BLaER1 (cell line): ENCODE data around the gene IGSF3.

Source experiments
- H3K27ac ChIP-seq: shearing (Covaris generic); formaldehyde crosslinking; 2 replicates; pipeline ENCODE4 v1.8.1; 2022
- H3K27me3 ChIP-seq: shearing (Covaris generic); formaldehyde crosslinking; 2 replicates; pipeline ENCODE4 v1.8.1; 2022
- H3K36me3 ChIP-seq: shearing (Covaris generic); formaldehyde crosslinking; 2 replicates; pipeline ENCODE4 v1.8.1; 2022
- H3K4me1 ChIP-seq: shearing (Covaris generic); formaldehyde crosslinking; 2 replicates; pipeline ENCODE4 v1.8.1; 2022
- H3K4me2 ChIP-seq: shearing (Covaris generic); formaldehyde crosslinking; 2 replicates; pipeline ENCODE4 v1.8.1; 2022
- H3K4me3 ChIP-seq: shearing (Covaris generic); formaldehyde crosslinking; 2 replicates; pipeline ENCODE4 v1.8.1; 2022
- H3K9ac ChIP-seq: shearing (Covaris generic); formaldehyde crosslinking; 2 replicates; pipeline ENCODE4 v1.8.1; 2022
- H3K9me3 ChIP-seq: shearing (Covaris generic); formaldehyde crosslinking; 2 replicates; pipeline ENCODE4 v1.8.1; 2022
- H4K20me1 ChIP-seq: shearing (Covaris generic); formaldehyde crosslinking; 2 replicates; pipeline ENCODE4 v1.8.1; 2022
- Cebpa-rat ChIP-seq: shearing (Covaris generic); IDR thresholded peaks from 2 replicates; pipeline ENCODE4 v1.8.1; 2022

The IGSF3 gene

DNA sequence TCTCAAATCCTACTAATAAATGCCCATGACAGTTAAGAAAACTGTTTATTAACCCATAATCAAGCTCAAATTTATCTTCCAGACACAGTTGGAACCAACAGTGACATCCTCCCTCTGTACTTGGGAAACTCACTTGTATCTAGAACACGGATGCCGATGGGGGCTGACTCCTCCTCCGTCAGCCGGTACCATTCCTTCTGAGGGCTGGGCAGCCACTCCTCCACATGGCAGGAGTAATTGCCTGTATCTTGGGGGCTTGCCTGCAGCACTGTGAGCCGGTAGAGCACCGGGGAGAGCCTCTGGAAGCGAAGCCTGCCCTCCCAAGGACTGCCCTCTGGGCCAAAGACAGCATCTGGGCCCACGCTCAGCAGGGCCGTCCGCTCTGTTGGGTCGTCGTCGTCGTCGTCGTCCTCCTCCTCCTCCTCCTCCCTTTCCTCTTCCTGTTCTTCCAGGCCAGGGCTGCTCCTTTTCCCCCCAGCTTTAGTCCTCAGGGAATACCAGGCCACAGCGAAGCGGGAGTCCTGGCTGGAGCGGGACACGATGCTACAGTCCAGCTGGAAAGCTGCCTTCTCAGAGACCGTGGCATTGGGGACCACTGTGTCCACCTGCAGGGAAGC, 88.2 kb downstream of the IGSF3 start:
- Histone ChIP-seq H3K9ac (no peak overlapping the region), H3K27ac (no peak overlapping the region), H3K9me3 (no peaks in the 10 kb centered on the region), H4K20me1 (no peaks in the 10 kb centered on the region), H3K27me3 (no peaks in the 10 kb centered on the region), H3K4me3 (no peak overlapping the region), H3K36me3 (peaks cover 70% of the 10 kb centered on the region), H3K4me1 (peaks cover 2% of the 10 kb centered on the region; the same call in 1 of the 2 replicates), H3K4me2 (no peak overlapping the region)
- no peak for TF ChIP-seq Cebpa-rat

DNA sequence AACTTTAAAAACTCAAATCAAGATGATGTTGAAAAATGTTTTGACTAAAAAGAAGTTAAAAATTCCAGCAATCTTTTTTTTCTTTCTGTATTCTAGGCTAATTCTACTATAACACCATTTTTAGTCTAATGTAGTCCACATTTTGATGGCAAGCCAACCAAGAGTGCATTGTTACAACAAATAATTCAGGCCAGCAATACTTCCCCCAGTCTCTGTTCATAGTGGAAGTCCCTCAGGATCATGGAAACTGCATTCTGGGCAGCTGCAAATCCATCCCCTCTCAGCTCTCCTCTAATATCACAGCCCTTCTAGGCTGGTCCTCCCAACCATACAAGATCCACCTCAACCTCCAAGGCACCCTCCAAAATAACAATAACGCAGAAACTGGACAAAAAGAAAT, 89.0 kb downstream of the IGSF3 start:
- Histone ChIP-seq H3K4me1 (peaks cover 7% of the 10 kb centered on the region; the same call in 1 of the 2 replicates), H3K36me3 (peaks cover 63% of the 10 kb centered on the region), H3K4me2 (no peak overlapping the region), H3K4me3 (no peak overlapping the region), H3K27ac (no peak overlapping the region), H4K20me1 (no peaks in the 10 kb centered on the region), H3K9ac (no peak overlapping the region), H3K9me3 (no peaks in the 10 kb centered on the region), H3K27me3 (no peaks in the 10 kb centered on the region)
- TF ChIP-seq Cebpa-rat: no peak

DNA sequence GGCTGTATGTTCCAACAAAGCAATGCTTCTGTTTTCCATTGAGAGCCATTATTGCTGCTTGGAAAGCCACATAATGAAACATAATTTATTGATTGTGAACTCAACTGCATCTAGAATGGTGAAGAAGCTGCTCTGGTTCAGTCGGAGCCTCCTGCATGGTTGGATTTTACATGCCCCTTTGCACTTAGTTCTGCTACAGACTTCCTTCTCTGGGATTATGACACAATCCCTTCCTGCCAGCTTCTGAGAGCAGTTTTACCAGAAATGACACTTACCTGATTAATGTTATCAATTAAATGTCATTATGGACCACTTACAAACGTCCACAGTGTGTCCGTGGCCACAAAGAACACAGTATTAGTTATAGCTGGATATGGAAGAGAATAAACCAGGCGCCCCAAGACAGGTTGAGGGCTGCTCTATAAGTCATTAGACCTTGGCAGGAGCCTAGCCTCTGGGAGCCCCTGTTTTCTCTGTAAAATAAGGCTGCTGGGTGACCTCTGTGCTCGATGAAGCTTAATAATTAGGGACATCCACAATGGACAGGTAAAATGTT, 89.7 kb downstream of the IGSF3 start:
- Histone ChIP-seq H3K9ac (no peak overlapping the region), H3K27ac (no peak overlapping the region), H3K9me3 (no peaks in the 10 kb centered on the region), H3K4me3 (no peak overlapping the region), H3K36me3 (peaks cover 56% of the 10 kb centered on the region), H3K4me1 (peaks cover 7% of the 10 kb centered on the region; the same call in 1 of the 2 replicates), H3K27me3 (no peaks in the 10 kb centered on the region), H3K4me2 (no peak overlapping the region), H4K20me1 (no peaks in the 10 kb centered on the region)
- no peak for TF ChIP-seq Cebpa-rat

DNA sequence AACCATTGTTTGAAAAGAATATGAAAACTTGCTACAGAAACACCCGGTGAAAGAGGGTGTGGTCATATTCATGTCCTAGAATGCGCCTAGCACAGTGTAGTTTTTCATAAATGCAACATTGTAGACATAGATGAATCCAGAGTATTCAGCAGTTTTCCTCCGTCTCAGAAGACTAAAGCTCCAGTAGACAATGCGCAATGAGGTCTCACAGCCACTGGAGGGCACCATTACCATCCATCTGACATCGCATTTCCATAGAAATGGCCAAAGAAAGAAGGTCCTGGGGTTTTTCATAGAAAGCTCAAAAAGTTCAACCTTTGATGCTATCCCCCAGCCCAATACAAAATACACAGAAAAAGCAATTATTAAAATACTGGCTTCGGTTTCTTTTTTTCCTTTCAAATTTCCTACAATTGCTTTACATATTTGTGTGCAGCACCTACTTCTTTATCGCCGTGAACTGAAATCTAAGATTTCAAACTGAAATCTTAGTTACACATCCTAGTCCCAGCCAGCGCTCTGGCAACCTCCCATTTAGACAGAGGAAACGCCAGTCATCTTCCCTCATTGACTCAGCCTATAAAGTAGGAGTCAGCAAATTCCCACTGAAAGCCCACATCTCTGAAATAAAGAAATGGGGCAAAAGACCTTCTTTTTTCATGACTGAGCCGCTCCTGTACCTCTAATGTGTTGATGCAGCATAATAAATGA, 92.8 kb downstream of the IGSF3 start:
- H3K36me3 ChIP-seq: peaks cover 34% of the 10 kb centered on the region
- peaks cover 18% of the 10 kb centered on the region for H3K4me1 ChIP-seq
- H3K27ac ChIP-seq: no peak overlapping the region
- H3K4me3 ChIP-seq: no peak overlapping the region
- H3K27me3 ChIP-seq: no peaks in the 10 kb centered on the region
- peaks cover 2% of the 10 kb centered on the region; the same call in 1 of the 2 replicates for H4K20me1 ChIP-seq
- no peak overlapping the region for H3K4me2 ChIP-seq
- TF ChIP-seq Cebpa-rat: no peak
- no peak overlapping the region for H3K9ac ChIP-seq
- H3K9me3 ChIP-seq: no peaks in the 10 kb centered on the region

DNA sequence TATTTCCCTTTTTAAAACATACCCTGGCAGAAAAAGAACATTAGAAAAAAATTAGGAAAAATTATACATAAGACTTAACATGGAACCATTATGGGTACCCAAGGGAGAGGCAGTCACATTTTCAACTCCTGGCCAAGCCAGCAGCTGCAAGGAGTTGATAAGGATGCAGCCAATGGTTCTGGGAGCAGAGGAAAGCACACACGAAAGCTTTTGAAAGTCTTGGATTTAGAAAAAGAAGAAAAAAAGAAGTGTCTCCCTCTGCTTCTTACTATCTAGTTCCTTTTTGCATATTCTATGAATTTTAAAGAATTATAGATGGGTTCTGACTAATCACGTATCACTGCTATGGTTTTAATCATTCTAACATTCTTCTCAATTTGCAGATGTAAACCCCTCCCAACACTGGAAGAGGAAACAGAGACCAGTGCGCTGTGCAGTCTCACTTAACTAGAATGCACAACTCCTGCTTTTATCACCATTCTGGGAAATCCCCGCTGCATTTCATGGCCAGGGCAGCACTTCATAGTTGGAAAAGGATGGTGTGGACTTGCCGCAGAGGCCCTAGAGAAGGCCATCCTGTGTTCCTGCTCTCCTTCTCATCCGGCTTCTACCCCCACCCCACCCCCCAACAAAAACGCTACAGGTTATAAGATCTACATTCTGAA, 94.0 kb downstream of the IGSF3 start:
- Histone ChIP-seq H3K27ac (no peak overlapping the region), H3K9me3 (no peaks in the 10 kb centered on the region), H3K9ac (no peak overlapping the region), H4K20me1 (peaks cover 14% of the 10 kb centered on the region), H3K27me3 (no peaks in the 10 kb centered on the region), H3K4me2 (no peak overlapping the region), H3K4me3 (no peak overlapping the region), H3K36me3 (peaks cover 22% of the 10 kb centered on the region), H3K4me1 (peaks cover 29% of the 10 kb centered on the region)
- no peak for TF ChIP-seq Cebpa-rat

DNA sequence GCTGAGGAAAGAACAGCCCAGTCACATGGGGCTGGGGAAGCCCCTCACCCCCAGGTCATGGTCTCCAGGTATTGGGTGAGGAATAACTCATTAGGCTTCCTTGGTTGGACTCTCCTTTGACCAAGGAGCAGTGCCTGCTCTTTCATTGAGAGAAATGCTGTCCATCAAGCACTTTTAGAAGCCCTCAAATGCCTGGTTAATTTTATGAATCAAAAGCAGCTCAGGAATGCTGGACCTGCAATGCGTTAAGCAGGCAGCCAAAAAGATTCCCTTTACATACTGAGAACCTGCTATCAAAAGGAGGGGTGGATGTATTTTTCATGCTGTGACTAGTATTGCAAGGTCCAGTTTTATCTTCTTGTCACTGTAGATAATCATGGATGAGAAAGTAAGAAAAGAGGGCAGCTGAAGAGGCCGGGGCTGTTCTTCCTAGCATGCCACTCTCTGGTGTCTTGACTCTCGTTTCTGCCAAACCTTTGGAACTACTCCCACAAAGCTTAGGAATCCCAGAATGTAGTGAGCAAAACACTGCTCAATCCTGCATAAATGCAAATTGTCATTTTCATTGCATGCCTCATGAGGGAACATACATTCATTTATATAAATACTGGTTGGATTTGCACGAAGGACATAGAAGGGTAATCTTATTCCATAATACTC, 94.6 kb downstream of the IGSF3 start:
- H3K4me2 ChIP-seq: no peak overlapping the region
- H3K9ac ChIP-seq: no peak overlapping the region
- H3K4me3 ChIP-seq: no peak overlapping the region
- no peak overlapping the region for H3K27ac ChIP-seq
- H3K27me3 ChIP-seq: no peaks in the 10 kb centered on the region
- peaks cover 17% of the 10 kb centered on the region for H3K36me3 ChIP-seq
- TF ChIP-seq Cebpa-rat: no peak
- H4K20me1 ChIP-seq: peaks cover 21% of the 10 kb centered on the region
- no peaks in the 10 kb centered on the region for H3K9me3 ChIP-seq
- peaks cover 36% of the 10 kb centered on the region for H3K4me1 ChIP-seq

DNA sequence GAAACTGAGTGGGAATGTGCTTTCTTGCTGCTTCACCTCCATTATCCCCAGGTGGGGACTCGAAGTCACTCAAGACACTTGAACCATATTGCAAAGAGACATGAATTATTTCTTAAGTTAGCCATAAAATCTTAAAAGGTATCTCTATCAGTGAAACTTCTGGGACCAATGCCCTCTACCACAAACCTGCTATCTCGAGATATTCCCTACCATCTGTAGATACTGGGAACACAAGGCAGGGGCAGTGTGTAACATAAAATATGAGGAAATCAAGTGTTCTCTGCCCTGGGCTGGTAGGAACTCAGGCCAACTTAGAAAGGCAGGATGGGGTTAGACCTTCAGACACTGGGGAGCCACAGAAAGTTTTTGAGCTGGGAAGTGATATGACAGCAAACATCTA, 95.4 kb downstream of the IGSF3 start:
- Histone ChIP-seq H3K4me3 (no peak overlapping the region), H3K4me2 (peak overlapping the region; percentile 96; the same call in 1 of the 2 replicates), H3K4me1 (peaks cover 44% of the 10 kb centered on the region)

DNA sequence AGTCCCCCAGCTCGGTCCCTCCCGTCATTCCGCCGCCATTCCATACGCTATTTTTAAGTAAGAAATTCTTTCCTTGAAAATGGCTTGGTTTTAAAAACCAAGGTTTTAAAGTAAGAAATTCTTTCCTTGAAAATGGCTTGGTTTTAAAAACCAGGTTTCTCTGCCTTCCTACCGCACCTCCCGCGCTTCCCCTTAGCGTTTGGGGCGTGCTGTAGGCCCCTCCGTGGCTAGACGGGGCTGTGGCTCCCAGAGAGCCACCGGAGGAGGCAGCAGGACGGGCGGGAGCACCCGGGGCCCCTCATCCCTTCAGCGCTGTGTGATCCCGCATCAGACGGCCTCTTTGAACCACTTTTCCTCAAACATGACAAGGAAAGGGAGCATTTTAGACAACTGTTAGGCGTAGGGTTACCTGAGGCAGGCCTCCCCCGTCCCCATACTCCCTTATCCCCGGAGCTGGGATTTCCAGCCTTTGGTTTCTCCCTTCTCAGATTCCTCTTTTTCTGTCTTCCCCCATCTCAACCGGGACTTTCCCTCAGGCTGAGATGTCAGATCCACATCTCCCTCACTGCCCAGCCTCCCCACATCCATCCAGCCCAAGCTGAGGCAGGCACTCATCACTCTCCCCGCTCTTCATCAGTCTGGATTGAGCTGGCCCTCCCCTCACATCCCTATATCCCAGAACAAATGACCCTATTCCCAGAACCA, 96.2 kb downstream of the IGSF3 start:
- no peak for TF ChIP-seq Cebpa-rat
- Histone ChIP-seq H3K27me3 (no peaks in the 10 kb centered on the region), H3K4me1 (peaks cover 44% of the 10 kb centered on the region), H3K9ac (peak overlapping the region; percentile 92), H3K27ac (peak overlapping the region; percentile 95), H3K36me3 (peaks cover 7% of the 10 kb centered on the region), H3K4me2 (peak overlapping the region; percentile 96), H3K4me3 (peak overlapping the region; percentile 82), H3K9me3 (peaks cover 7% of the 10 kb centered on the region; the same call in 1 of the 2 replicates), H4K20me1 (peaks cover 21% of the 10 kb centered on the region)

More for the DNA sequence above, 95.4 kb downstream of the IGSF3 start:
- Histone ChIP-seq H3K27me3 (no peaks in the 10 kb centered on the region), H3K9me3 (peaks cover 3% of the 10 kb centered on the region; the same call in 1 of the 2 replicates), H3K9ac (no peak overlapping the region), H4K20me1 (peaks cover 21% of the 10 kb centered on the region), H3K36me3 (peaks cover 9% of the 10 kb centered on the region), H3K27ac (no peak overlapping the region)
- TF ChIP-seq Cebpa-rat: no peak
